Measurements from ENCODE around the gene PTGS1. TPM values are rescaled to one million over a fixed set of nuclear protein-coding genes. Genes with fewer than 3 reads are reported as not detected.

PTGS1 gene
- polyA plus RNA-seq, 1 of the 3 experiments (the other 2 are of a cell fraction), result 5.4 TPM

- POLR2A ChIA-PET, result no interaction called here
- H3K27ac ChIP-seq (ENCODE audit: low read depth in 2 of 2, low read length in 1 of 2), result no peak overlapping the region
- H4K20me1 ChIP-seq (ENCODE audit: insufficient read depth), result no peaks in the 10 kb centered on the region
- peaks cover 0 to 18% of the 10 kb centered on the region in 2 experiments; a peak in 1 of 4 replicates for H3K4me1 ChIP-seq (ENCODE audit: control insufficient read depth in 1 of 2, insufficient read depth in 2 of 2, low read depth in 1 of 2, low read length in 1 of 2)
- no peaks in the 10 kb centered on the region for H3K36me3 ChIP-seq (replicated peaks in 1 of 2; ENCODE audit: control insufficient read depth in 1 of 2, insufficient read depth in 2 of 2, low read length in 1 of 2)
- no peak overlapping the region for H3K4me3 ChIP-seq (ENCODE audit: low read depth in 2 of 2, low read length in 1 of 2)
- no peak overlapping the region for H3K9ac ChIP-seq
- H3K9me3 ChIP-seq, result no peaks in the 10 kb centered on the region
- H3K27me3 ChIP-seq (ENCODE audit: insufficient read depth), result no peaks in the 10 kb centered on the region
- CTCF ChIA-PET, result interaction anchor here (2.3 to 5.3 kb wide), 3 partner anchors 15 to 236 kb away, joined by 10 to 26 read pairs (median 17); no protein-coding TSS in a partner anchor
- H2AFZ ChIP-seq (ENCODE audit: low read depth), result no peak overlapping the region
- H3F3A ChIP-seq (replicated peaks; ENCODE audit: insufficient read depth), result no peaks in the 10 kb centered on the region
- no peak for DNase-seq
- 80% methylated on average over 4 of the region's 4 CpGs for WGBS (ENCODE audit: low lambda C conversion rate)
- TF ChIP-seq MAX (IDR thresholded peaks at IDR 0.05; ENCODE audit: low read depth), result no peak
- no peak for TF ChIP-seq FOXJ3 (CRISPR knock-in tag; IDR thresholded peaks at IDR 0.05)
- TF ChIP-seq POLR2AphosphoS5 (IDR thresholded peaks at IDR 0.05; ENCODE audit: low read depth, low read length), result no peak
- TF ChIP-seq MEF2A (IDR thresholded peaks at IDR 0.05; ENCODE audit: borderline replicate concordance, low read depth), result no peak
- TF ChIP-seq ELF1 (IDR thresholded peaks at IDR 0.05), result no peak
- no peak for TF ChIP-seq YY1 (IDR thresholded peaks at IDR 0.05; ENCODE audit: low read depth)
- TF ChIP-seq FOXM1 (IDR thresholded peaks at IDR 0.05; ENCODE audit: low read depth), result no peak
- TF ChIP-seq JUND (IDR thresholded peaks at IDR 0.05), result no peak
- no peak for TF ChIP-seq NFIC (IDR thresholded peaks at IDR 0.05; ENCODE audit: borderline replicate concordance)
- TF ChIP-seq GABPA (IDR thresholded peaks at IDR 0.05; ENCODE audit: low read depth), result no peak
- no peak for TF ChIP-seq RFX5 (IDR thresholded peaks at IDR 0.05; ENCODE audit: low read length)
- no peak for TF ChIP-seq RXRA (IDR thresholded peaks at IDR 0.05; ENCODE audit: borderline replicate concordance, low read depth)
- TF ChIP-seq, protein P1, sequence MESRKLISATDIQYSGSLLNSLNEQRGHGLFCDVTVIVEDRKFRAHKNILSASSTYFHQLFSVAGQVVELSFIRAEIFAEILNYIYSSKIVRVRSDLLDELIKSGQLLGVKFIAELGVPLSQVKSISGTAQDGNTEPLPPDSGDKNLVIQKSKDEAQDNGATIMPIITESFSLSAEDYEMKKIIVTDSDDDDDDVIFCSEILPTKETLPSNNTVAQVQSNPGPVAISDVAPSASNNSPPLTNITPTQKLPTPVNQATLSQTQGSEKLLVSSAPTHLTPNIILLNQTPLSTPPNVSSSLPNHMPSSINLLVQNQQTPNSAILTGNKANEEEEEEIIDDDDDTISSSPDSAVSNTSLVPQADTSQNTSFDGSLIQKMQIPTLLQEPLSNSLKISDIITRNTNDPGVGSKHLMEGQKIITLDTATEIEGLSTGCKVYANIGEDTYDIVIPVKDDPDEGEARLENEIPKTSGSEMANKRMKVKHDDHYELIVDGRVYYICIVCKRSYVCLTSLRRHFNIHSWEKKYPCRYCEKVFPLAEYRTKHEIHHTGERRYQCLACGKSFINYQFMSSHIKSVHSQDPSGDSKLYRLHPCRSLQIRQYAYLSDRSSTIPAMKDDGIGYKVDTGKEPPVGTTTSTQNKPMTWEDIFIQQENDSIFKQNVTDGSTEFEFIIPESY (IDR thresholded peaks at IDR 0.05; ENCODE audit: borderline replicate concordance, low read depth), result no peak
- no peak for TF ChIP-seq TCF12 (IDR thresholded peaks at IDR 0.05)
- TF ChIP-seq NRF1 (IDR thresholded peaks at IDR 0.05; ENCODE audit: low read depth, low read length), result no peak
- no peak for TF ChIP-seq TAF1 (IDR thresholded peaks at IDR 0.05; ENCODE audit: borderline replicate concordance, low read depth, low read length)
- H3K4me2 ChIP-seq, result no peak overlapping the region
- H3K9me2 ChIP-seq, result no peaks in the 10 kb centered on the region
- H3K79me2 ChIP-seq (ENCODE audit: insufficient read depth), result no peaks in the 10 kb centered on the region
These were observed 35.9 kb upstream of the PTGS1 start for GRCh38 chr9:122334916-122335315.

DNA sequence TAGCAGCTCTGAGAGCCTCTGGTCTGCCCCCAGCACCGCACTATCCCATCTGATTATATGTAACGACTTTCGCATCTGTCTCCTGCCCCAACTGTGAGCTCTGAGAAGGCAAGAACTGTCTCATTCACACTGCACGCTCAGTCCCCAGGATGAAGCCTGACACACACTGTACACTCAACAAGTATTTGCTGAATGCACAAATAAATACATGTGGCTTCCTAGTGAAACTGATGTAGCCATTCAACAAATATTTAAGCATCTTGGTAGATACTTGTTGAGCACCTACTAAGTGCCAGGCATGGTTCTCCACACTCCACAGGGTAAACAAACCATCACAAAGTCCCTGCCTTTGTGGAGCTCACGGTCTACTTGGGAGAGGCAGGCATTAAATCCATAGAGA is 34.6 kb upstream of the PTGS1 start:
- Histone ChIP-seq H2AFZ (ENCODE audit: low read depth) (no peak overlapping the region), H3K9me2 (no peaks in the 10 kb centered on the region), H3K27me3 (ENCODE audit: insufficient read depth) (no peaks in the 10 kb centered on the region), H3K4me1 (ENCODE audit: control insufficient read depth in 1 of 2, insufficient read depth in 2 of 2, low read depth in 1 of 2, low read length in 1 of 2) (peaks cover 0 to 18% of the 10 kb centered on the region in 2 experiments; a peak in 1 of 4 replicates), H3K9me3 (no peaks in the 10 kb centered on the region), H3K79me2 (ENCODE audit: insufficient read depth) (no peaks in the 10 kb centered on the region), H3K27ac (ENCODE audit: low read depth in 2 of 2, low read length in 1 of 2) (no peak overlapping the region), H3K4me3 (ENCODE audit: low read depth in 2 of 2, low read length in 1 of 2) (no peak overlapping the region), H4K20me1 (ENCODE audit: insufficient read depth) (no peaks in the 10 kb centered on the region), H3F3A (replicated peaks; ENCODE audit: insufficient read depth) (no peaks in the 10 kb centered on the region), H3K4me2 (no peak overlapping the region), H3K9ac (no peak overlapping the region), H3K36me3 (replicated peaks in 1 of 2; ENCODE audit: control insufficient read depth in 1 of 2, insufficient read depth in 2 of 2, low read length in 1 of 2) (no peaks in the 10 kb centered on the region)
- DNase-seq, result no peak
- TF ChIP-seq CHD2 (IDR thresholded peaks at IDR 0.05; ENCODE audit: low read length, partially characterized antibody), result no peak
- no peak for TF ChIP-seq MXI1 (IDR thresholded peaks at IDR 0.05; ENCODE audit: low read depth, low read length)
- no peak for TF ChIP-seq FOXM1 (IDR thresholded peaks at IDR 0.05; ENCODE audit: low read depth)
- no peak for TF ChIP-seq TAF1 (IDR thresholded peaks at IDR 0.05; ENCODE audit: borderline replicate concordance, low read depth, low read length)
- no peak for TF ChIP-seq MEF2A (IDR thresholded peaks at IDR 0.05; ENCODE audit: borderline replicate concordance, low read depth)
- TF ChIP-seq JUND (IDR thresholded peaks at IDR 0.05), result no peak
- POLR2A ChIA-PET, result no interaction called here
- CTCF ChIA-PET, result interaction anchor here (2.3 to 5.3 kb wide), 3 partner anchors 14 to 238 kb away, joined by 10 to 26 read pairs (median 17); no protein-coding TSS in a partner anchor
- WGBS (ENCODE audit: low lambda C conversion rate), result 89% methylated on average over 5 of the region's 5 CpGs
